RWPE2 (cell line): ENCODE data around the gene CD82.
"Not testable (repeated sequence)": the region's sequence is repeated elsewhere in the genome, so short reads cannot be mapped to it uniquely, and the experiment has no call there.

ENCODE experiments used
- ATAC-seq: fragments of 200-7000 bp; cut with Tn5 transposase; 3 replicates; pipeline ENCODE4 v1.9.1; 2021; ENCODE audit warnings: low read depth
- DNase-seq: peaks from one replicate; pipeline ENCODE4 v3.0.0-alpha.2; 2020; ENCODE audit warnings: low spot score
- H3K27ac ChIP-seq: fragments of 450-650 bp; 2 replicates; pipeline ENCODE4 v1.5.1; 2017; ENCODE audit warnings: mild to moderate bottlenecking; ENCODE audit not compliant: poor library complexity, severe bottlenecking
- H3K27me3 ChIP-seq: fragments of 250-450 bp; sonication (Bioruptor Pico); 2 replicates; pipeline ENCODE4 v1.5.1; 2021; ENCODE audit warnings: mild to moderate bottlenecking, moderate library complexity; ENCODE audit not compliant: insufficient read depth, poor library complexity, severe bottlenecking
- H3K36me3 ChIP-seq: fragments of 250-450 bp; sonication (Bioruptor Pico); 2 replicates; pipeline ENCODE4 v1.5.1; 2020; ENCODE audit warnings: low read depth, mild to moderate bottlenecking, moderate library complexity
- H3K4me1 ChIP-seq: fragments of 250-450 bp; sonication (Bioruptor Pico); 2 replicates; pipeline ENCODE4 v1.5.1; 2021; ENCODE audit warnings: mild to moderate bottlenecking, moderate library complexity; ENCODE audit not compliant: insufficient read depth, poor library complexity, severe bottlenecking
- H3K4me3 ChIP-seq: fragments of 250-450 bp; sonication (Bioruptor Pico); 2 replicates; pipeline ENCODE4 v1.5.1; 2021; ENCODE audit warnings: mild to moderate bottlenecking, moderate library complexity; ENCODE audit not compliant: severe bottlenecking
- H3K9me3 ChIP-seq: fragments of 250-450 bp; sonication (Bioruptor Pico); 2 replicates; pipeline ENCODE4 v1.5.1; 2021; ENCODE audit warnings: mild to moderate bottlenecking, moderate library complexity; ENCODE audit not compliant: severe bottlenecking
- CTCF ChIP-seq: fragments of 450-650 bp; IDR thresholded peaks from one replicate; pipeline ENCODE4 v1.5.1; 2017; ENCODE audit warnings: mild to moderate bottlenecking, moderate library complexity; ENCODE audit not compliant: poor library complexity, severe bottlenecking

CD82 gene

GRCh38 chr11:44548032-44548695 lies 17.3 kb upstream of the CD82 start:
- no peak overlapping the region for H3K4me3 ChIP-seq
- no peak for TF ChIP-seq CTCF
- no peaks in the 10 kb centered on the region for H3K9me3 ChIP-seq
- ATAC-seq (no peak), DNase-seq (no peak)
- H3K27me3 ChIP-seq = no peaks in the 10 kb centered on the region
- no peaks in the 10 kb centered on the region for H3K36me3 ChIP-seq
- no peak overlapping the region for H3K27ac ChIP-seq
- no peaks in the 10 kb centered on the region for H3K4me1 ChIP-seq

GRCh38 chr11:44548961-44549749 lies 16.3 kb upstream of the CD82 start:
- not testable (repeated sequence) for ATAC-seq, H3K9me3 ChIP-seq, H3K27me3 ChIP-seq, H3K27ac ChIP-seq, H3K4me3 ChIP-seq, H3K4me1 ChIP-seq, DNase-seq, H3K36me3 ChIP-seq

GRCh38 chr11:44550123-44550522 lies 15.3 kb upstream of the CD82 start:
- no peak overlapping the region for H3K27ac ChIP-seq
- TF ChIP-seq CTCF = no peak
- no peak overlapping the region for H3K4me3 ChIP-seq
- H3K9me3 ChIP-seq = no peaks in the 10 kb centered on the region
- H3K36me3 ChIP-seq = no peaks in the 10 kb centered on the region
- no peaks in the 10 kb centered on the region for H3K4me1 ChIP-seq
- no peak for ATAC-seq
- no peaks in the 10 kb centered on the region for H3K27me3 ChIP-seq
- no peak for DNase-seq

GRCh38 chr11:44551456-44552139 lies 13.9 kb upstream of the CD82 start:
- TF ChIP-seq CTCF = no peak
- Histone ChIP-seq H3K27me3 (no peaks in the 10 kb centered on the region), H3K36me3 (no peaks in the 10 kb centered on the region), H3K9me3 (no peaks in the 10 kb centered on the region), H3K27ac (no peak overlapping the region), H3K4me3 (no peak overlapping the region), H3K4me1 (no peaks in the 10 kb centered on the region)
- DNase-seq (no peak), ATAC-seq (no peak)

GRCh38 chr11:44555031-44555800 lies 10.2 kb upstream of the CD82 start:
- peaks cover 8% of the 10 kb centered on the region for H3K4me1 ChIP-seq
- DNase-seq = no peak
- no peak overlapping the region for H3K4me3 ChIP-seq
- no peaks in the 10 kb centered on the region for H3K27me3 ChIP-seq
- no peak for TF ChIP-seq CTCF
- H3K9me3 ChIP-seq = no peaks in the 10 kb centered on the region
- ATAC-seq = no peak
- H3K36me3 ChIP-seq = no peaks in the 10 kb centered on the region
- H3K27ac ChIP-seq = no peak overlapping the region
